Memory B cell (primary cell): ENCODE data around the gene SAMD11.

ENCODE experiments used
- ATAC-seq: fragments of 150-1000 bp; cut with Tn5 transposase; 2 replicates; pipeline ENCODE4 v1.10.0; 2021; ENCODE audit warnings: low read depth, mild to moderate bottlenecking, moderate library complexity
- DNase-seq, 2 donors: peaks; one replicate each; pipeline ENCODE4 v3.0.0; 2022; ENCODE audit warnings: low spot score in 2 of 2
- H3K27ac Mint-ChIP-seq: one replicate; pipeline ENCODE4 v1.8.0; 2022; ENCODE audit warnings: mild to moderate bottlenecking, moderate library complexity, mixed read lengths
- H3K27me3 Mint-ChIP-seq: one replicate; pipeline ENCODE4 v1.8.0; 2022; ENCODE audit warnings: mixed read lengths
- H3K36me3 Mint-ChIP-seq: one replicate; pipeline ENCODE4 v1.8.0; 2022; ENCODE audit warnings: mild to moderate bottlenecking, mixed read lengths
- H3K4me1 Mint-ChIP-seq: one replicate; pipeline ENCODE4 v1.8.0; 2022; ENCODE audit warnings: mixed read lengths
- H3K4me3 Mint-ChIP-seq: one replicate; pipeline ENCODE4 v1.8.0; 2022; ENCODE audit warnings: mild to moderate bottlenecking, moderate library complexity, mixed read lengths
- H3K9me3 Mint-ChIP-seq: one replicate; pipeline ENCODE4 v1.8.0; 2022; ENCODE audit warnings: mixed read lengths

The SAMD11 gene

GRCh38 chr1:929712-930632 is 6.2 kb downstream of the SAMD11 start:
- Mint-ChIP-seq H3K4me1 (peaks cover 6% of the 10 kb centered on the region), H3K9me3 (no peaks in the 10 kb centered on the region), H3K27ac (no peak overlapping the region), H3K4me3 (no peak overlapping the region), H3K36me3 (no peaks in the 10 kb centered on the region), H3K27me3 (peaks cover 37% of the 10 kb centered on the region)
- DNase-seq (no peak), ATAC-seq (no peak)

DNA sequence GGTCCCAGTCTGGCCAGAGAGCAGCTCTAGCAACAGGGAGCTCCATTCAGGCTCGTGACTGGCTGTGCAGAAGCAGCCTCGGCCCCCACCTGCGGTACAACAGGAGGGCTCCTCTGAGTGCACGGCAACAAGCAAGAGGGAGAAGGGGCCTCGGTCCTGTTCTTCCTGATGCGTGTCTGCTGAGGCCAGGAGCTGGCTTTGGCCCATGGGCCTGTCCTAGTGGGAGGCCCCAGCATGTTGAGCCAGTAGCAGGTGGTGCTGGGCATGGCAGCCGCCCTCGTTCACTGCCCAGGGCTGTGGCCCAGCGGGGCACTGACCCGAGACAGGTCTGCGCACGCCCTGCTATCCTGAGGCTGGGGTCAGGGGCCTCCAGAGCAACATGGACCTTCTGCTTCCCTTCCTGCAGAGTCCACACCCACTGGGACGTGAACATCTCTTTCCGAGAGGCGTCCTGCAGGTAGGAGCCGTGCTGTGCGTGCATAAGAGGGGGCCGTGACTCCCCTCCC is 7.0 kb downstream of the SAMD11 start:
- Mint-ChIP-seq H3K27ac (no peak overlapping the region), H3K4me3 (no peak overlapping the region), H3K9me3 (no peaks in the 10 kb centered on the region), H3K4me1 (peaks cover 6% of the 10 kb centered on the region), H3K36me3 (no peaks in the 10 kb centered on the region), H3K27me3 (peaks cover 42% of the 10 kb centered on the region)
- DNase-seq = no peak
- ATAC-seq = no peak

GRCh38 chr1:931380-932172 is 7.9 kb downstream of the SAMD11 start:
- ATAC-seq = no peak
- Mint-ChIP-seq H3K4me3 (no peak overlapping the region), H3K4me1 (peaks cover 6% of the 10 kb centered on the region), H3K27me3 (peaks cover 38% of the 10 kb centered on the region), H3K36me3 (no peaks in the 10 kb centered on the region), H3K27ac (no peak overlapping the region), H3K9me3 (no peaks in the 10 kb centered on the region)
- DNase-seq = no peak

DNA sequence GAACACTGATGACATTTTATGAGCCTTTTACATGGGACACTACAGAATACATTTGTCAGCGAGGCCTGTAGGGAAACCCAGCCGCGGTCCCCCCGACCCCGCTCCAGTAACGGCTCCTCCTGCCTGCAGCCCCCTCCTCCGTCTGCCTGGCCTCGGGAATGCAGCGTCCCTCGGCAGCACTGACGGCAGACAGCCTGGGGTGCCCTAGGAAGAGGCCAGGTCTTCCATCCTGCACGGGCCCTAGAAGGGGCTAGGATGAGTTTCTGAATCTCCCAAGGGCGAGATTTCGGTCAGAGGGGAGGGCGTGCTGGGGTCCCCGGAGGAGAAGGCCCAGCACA is 8.4 kb downstream of the SAMD11 start:
- Mint-ChIP-seq H3K9me3 (no peaks in the 10 kb centered on the region), H3K4me3 (no peak overlapping the region), H3K36me3 (no peaks in the 10 kb centered on the region), H3K27ac (no peak overlapping the region), H3K27me3 (peaks cover 36% of the 10 kb centered on the region), H3K4me1 (peaks cover 6% of the 10 kb centered on the region)
- no peak for ATAC-seq
- no peak for DNase-seq

GRCh38 chr1:932776-933602 is 9.3 kb downstream of the SAMD11 start:
- Mint-ChIP-seq H3K4me3 (no peak overlapping the region), H3K9me3 (no peaks in the 10 kb centered on the region), H3K36me3 (no peaks in the 10 kb centered on the region), H3K4me1 (peaks cover 6% of the 10 kb centered on the region), H3K27ac (no peak overlapping the region), H3K27me3 (peaks cover 32% of the 10 kb centered on the region)
- DNase-seq = no peak
- ATAC-seq = no peak

GRCh38 chr1:933603-933940 is 9.8 kb downstream of the SAMD11 start:
- ATAC-seq (no peak), DNase-seq (no peak)
- Mint-ChIP-seq H3K27ac (no peak overlapping the region), H3K4me3 (no peak overlapping the region), H3K9me3 (no peaks in the 10 kb centered on the region), H3K36me3 (no peaks in the 10 kb centered on the region), H3K4me1 (peaks cover 6% of the 10 kb centered on the region), H3K27me3 (peaks cover 38% of the 10 kb centered on the region)

GRCh38 chr1:934991-935750 is 11.4 kb downstream of the SAMD11 start:
- H3K27ac Mint-ChIP-seq = no peak overlapping the region
- DNase-seq (no peak), ATAC-seq (no peak)
- no peaks in the 10 kb centered on the region for H3K36me3 Mint-ChIP-seq
- peaks cover 6% of the 10 kb centered on the region for H3K4me1 Mint-ChIP-seq
- no peak overlapping the region for H3K4me3 Mint-ChIP-seq
- no peaks in the 10 kb centered on the region for H3K9me3 Mint-ChIP-seq
- H3K27me3 Mint-ChIP-seq = peaks cover 38% of the 10 kb centered on the region

- no peaks in the 10 kb centered on the region for H3K9me3 Mint-ChIP-seq
Measured at GRCh38 chr1:935751-936231, 12.1 kb downstream of the SAMD11 start.

DNA sequence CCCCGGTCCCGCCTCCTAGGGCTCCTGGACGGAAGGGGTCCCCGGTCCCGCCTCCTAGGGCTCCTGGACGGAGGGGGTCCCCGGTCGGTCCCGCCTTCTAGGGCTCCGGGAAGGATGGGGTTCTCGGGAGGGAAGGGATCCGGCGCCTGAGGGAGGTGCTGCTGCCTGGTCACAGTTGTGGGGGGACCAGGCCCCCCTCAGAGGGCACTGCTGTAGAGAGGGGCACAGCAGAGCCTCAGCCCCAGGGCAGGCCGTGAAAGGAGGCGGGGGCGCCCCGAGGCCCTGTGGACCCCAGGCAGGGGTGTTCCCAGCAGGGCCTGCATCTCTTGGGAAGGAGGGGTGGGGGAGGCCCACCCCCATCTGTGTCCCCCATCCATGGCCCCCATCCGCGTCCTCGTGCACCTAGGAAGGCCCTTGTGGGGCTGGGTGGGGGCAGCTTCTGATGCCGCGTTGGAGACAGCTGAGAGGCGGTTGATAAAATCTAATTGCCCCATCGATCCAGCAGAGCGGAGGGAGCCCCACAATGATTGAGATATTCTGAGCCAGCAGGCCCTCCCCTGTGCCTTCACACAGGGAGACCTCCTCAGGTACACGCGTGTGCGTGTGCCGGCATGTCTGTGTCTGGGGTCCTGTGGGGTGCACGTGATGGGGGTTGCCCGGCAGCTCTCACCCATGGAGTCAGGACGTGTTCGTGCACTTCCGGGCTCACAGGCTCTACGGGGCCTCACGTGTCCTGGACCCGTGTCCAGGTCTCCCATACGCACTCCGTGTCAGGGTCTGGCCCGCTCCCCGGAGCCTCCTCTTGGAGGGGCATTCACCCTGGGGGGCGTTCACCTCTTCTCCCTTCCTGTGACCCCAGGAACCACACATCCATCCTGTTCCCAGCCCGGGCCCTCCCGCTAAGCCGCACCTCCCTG is 12.9 kb downstream of the SAMD11 start:
- Mint-ChIP-seq H3K36me3 (no peaks in the 10 kb centered on the region), H3K27ac (no peak overlapping the region), H3K9me3 (no peaks in the 10 kb centered on the region), H3K4me1 (peaks cover 6% of the 10 kb centered on the region), H3K27me3 (peaks cover 35% of the 10 kb centered on the region), H3K4me3 (no peak overlapping the region)
- no peak for DNase-seq
- no peak for ATAC-seq

More at GRCh38 chr1:935751-936231, 12.1 kb downstream of the SAMD11 start:
- peaks cover 36% of the 10 kb centered on the region for H3K27me3 Mint-ChIP-seq
- H3K27ac Mint-ChIP-seq = no peak overlapping the region
- H3K36me3 Mint-ChIP-seq = no peaks in the 10 kb centered on the region
- ATAC-seq (no peak), DNase-seq (no peak)
- H3K4me3 Mint-ChIP-seq = no peak overlapping the region
- peaks cover 7% of the 10 kb centered on the region for H3K4me1 Mint-ChIP-seq

DNA sequence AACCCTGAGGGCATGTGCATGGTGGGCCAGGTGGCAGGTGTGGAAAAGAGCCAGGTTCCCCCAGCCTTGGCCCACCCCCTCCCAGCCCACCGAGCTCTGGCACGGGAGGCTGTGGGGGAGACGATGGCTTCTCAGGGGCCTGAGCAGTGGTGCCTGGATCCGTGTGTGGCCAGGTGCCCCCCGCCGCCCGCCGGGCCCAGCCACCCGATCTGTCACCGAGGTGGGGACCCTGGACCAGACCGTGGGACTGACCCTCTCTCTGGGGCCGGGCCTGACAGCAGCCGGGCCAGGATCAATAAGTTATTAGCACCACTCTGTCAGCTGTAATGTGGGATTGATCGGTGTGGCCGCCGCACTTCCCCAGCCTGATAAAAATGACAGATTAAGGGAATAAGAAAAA is 13.8 kb downstream of the SAMD11 start:
- Mint-ChIP-seq H3K36me3 (no peaks in the 10 kb centered on the region), H3K27me3 (peaks cover 35% of the 10 kb centered on the region), H3K9me3 (no peaks in the 10 kb centered on the region), H3K4me3 (peak overlapping the region; percentile 27), H3K27ac (no peak overlapping the region), H3K4me1 (peaks cover 5% of the 10 kb centered on the region)
- no peak for DNase-seq
- no peak for ATAC-seq

DNA sequence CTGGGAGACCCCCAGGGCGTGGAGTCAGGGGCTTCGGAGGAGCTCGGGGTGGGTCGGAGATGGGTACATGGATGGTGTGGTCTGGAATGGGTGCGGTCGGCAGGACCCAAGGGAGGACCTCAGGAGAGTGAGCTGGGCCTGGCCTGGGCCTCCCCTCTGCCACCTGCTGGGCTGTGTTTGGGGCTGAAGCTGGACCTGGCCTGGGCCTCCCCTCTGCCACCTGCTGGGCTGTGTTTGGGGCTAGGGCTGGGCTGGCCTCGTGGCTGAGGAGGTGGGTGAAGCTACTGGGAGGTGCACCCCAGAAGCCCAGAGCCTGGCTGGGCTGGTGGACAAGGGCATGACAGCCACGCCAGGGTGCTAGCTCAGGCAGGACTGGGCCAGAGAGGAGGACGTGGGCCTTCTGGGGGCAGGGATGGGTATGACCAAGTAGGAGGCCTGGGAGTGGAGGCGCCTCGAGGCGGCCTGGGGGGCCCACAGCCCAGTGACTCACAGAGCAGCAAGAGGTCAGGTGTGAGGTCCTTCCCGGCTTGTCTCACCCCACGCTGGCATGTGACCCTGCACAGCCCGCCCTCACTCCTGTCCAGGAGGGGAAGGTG is 14.5 kb downstream of the SAMD11 start:
- Mint-ChIP-seq H3K4me1 (peaks cover 5% of the 10 kb centered on the region), H3K27me3 (peaks cover 34% of the 10 kb centered on the region), H3K27ac (no peak overlapping the region), H3K9me3 (no peaks in the 10 kb centered on the region), H3K4me3 (peak overlapping the region; percentile 8), H3K36me3 (no peaks in the 10 kb centered on the region)
- peak; percentile 25 for ATAC-seq
- DNase-seq = no peak
